Purkinje cell (primary cell): ENCODE results near the gene WASF3. TPM values are rescaled to one million over a fixed set of nuclear protein-coding genes. Genes with fewer than 3 reads are reported as not detected.

ENCODE experiments used
- polyA plus RNA-seq: library from polyadenylated mRNA; unstranded; fragments of >200 nt; fragmentation: Nextera tagmentation; gene quantifications from 2 replicates; pipeline ENCODE4 v1.2.1, GENCODE V29; 2014

The WASF3 gene, protein sequence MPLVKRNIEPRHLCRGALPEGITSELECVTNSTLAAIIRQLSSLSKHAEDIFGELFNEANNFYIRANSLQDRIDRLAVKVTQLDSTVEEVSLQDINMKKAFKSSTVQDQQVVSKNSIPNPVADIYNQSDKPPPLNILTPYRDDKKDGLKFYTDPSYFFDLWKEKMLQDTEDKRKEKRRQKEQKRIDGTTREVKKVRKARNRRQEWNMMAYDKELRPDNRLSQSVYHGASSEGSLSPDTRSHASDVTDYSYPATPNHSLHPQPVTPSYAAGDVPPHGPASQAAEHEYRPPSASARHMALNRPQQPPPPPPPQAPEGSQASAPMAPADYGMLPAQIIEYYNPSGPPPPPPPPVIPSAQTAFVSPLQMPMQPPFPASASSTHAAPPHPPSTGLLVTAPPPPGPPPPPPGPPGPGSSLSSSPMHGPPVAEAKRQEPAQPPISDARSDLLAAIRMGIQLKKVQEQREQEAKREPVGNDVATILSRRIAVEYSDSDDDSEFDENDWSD
- polyA plus RNA-seq = 115 and 126 TPM in 2 replicates

DNA sequence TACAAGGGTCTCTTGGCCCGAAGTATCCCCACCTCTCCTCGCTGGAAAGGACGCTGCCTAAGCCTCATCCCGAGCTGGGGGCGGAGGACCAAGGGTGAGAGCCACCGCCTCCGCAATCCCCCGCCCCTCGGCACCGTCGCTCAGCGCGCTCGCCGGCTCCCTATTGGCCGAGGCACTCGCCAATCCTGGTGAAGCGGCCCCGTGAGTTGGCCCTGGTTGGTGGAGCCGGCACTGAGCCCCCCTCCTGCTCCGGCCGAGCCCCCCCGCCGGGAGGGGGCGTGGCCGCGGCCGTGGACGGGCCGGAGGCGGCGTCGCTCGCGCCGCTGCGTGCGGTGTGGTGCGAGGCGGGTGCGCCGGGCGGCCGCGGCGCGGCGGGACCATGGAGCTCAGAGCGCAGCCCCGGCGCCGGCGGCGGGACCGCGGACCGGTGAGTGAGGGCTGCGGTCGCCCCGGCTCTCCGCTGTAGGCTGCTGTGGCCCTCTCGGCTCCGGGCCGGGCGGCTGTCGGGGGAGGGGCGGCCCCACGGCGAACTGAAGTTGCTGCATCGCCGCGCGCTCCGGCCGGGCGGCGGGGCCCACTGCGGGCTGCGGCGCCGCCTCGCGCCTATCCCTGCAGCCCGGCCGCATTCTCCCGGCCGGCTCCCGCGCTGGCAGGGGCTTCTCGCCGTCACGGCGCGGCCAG lies at the start of gene WASF3:
Gene WASF3 (plus strand): TSS at position 291 of the 681 bp plus-strand sequence. CDS start 84,588 bp downstream, outside the sequence.

Other genes starting within 250 kb of the WASF3 start
- gene GPR12, start 203.1 kb downstream of the WASF3 start, polyA plus RNA-seq = 3.9 and 4.3 TPM in 2 replicates